Stimulated activated naive CD8-positive, alpha-beta T cell treated with anti-CD3 and anti-CD28 coated beads, Interleukin-15, Interleukin-2, amounts not matched to agents 100 U/mL and 50 U/mL, for 24 hours (primary cell): ENCODE measurements around the gene OR1L1.

Source experiments
- ATAC-seq: fragments of 150-1000 bp; cut with Tn5 transposase; one replicate; pipeline ENCODE4 v1.10.0; 2021
- DNase-seq: peaks from one replicate; pipeline ENCODE4 v3.0.0; 2021

OR1L1 gene, protein sequence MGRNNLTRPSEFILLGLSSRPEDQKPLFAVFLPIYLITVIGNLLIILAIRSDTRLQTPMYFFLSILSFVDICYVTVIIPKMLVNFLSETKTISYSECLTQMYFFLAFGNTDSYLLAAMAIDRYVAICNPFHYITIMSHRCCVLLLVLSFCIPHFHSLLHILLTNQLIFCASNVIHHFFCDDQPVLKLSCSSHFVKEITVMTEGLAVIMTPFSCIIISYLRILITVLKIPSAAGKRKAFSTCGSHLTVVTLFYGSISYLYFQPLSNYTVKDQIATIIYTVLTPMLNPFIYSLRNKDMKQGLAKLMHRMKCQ

DNA sequence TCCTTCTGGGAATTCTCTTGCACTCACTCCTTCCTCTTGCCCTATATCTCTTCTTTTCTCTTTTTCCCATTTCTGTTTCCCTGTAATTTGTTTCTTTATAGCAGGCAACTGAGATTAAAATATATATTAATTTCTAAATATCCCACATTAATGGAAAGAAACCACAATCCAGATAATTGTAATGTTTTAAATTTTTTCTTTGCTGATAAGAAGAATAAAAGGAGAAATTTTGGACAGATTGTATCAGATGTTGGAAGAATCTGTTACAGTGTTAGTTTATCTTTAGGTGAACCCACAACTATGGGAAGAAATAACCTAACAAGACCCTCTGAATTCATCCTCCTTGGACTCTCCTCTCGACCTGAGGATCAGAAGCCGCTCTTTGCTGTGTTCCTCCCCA lies at the start of gene OR1L1:
Gene OR1L1 (plus strand): TSS at position 301 of the 400 bp plus-strand sequence. CDS start 0 bp downstream, at position 301.
- ATAC-seq (no peak), DNase-seq (no peak)

DNA sequence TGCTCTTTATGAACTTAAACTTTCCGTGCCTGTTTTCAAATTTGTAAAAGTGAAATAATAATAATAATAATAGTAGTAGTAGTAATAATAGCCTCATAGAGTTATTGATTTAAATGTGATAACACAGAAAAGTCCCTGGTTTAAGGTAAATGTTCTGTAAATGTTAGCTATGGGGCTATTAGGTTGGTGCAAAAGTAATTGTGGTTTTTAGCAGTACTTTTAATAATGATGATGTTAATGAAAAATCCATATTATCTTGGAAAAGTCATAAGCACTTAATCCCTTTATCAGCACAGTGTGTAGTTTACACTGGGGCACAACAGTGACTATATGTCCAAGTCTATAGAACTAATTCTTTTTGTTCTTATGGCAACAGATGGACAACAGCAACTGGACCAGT lies 47.2 kb upstream of the OR1L1 start, which contains the start of gene OR1Q1:
Gene OR1Q1 (plus strand): TSS at position 377 of the 400 bp plus-strand sequence. CDS start 0 bp downstream, at position 377.
- ATAC-seq = no peak
- no peak for DNase-seq

DNA sequence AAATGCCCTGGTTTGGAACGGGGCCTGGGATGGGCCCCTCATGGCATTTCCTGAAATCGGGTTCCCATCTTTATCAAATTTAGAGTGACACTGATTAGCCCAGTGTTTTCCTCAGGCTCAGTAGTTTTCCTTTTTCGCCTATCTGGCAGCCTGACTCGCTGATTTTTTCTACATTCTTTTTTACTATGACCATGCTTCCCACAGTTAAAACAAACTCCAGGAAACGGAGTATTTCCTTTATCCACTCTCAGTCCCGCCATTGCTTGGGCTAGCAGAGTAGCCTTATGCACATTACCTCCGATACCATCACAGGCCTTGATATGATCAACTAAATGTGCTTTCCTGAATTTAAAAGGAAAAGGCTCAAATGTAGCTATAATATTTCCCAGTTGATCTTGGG lies 41.5 kb upstream of the OR1L1 start:
- no peak for ATAC-seq
- no peak for DNase-seq

DNA sequence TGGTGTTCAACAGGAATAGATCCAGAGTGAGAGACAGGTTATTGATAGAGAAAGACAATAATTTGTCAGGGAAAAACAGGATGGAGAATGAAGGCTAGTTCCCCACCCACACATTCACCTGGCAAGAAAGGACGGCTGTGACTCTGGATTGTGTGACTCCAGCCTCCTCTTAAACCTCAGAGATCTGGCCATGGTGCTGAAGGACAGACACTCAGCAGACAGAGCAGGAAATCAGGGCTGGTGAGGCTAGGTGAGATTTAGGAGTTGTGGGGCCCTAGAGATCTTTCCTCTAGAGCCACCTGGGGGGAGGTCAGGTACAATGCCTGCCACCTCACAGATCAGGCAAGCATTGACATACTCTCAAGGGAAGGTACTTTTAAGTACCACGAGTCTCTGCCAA lies 19.3 kb upstream of the OR1L1 start:
- DNase-seq = peak; percentile 5

DNA sequence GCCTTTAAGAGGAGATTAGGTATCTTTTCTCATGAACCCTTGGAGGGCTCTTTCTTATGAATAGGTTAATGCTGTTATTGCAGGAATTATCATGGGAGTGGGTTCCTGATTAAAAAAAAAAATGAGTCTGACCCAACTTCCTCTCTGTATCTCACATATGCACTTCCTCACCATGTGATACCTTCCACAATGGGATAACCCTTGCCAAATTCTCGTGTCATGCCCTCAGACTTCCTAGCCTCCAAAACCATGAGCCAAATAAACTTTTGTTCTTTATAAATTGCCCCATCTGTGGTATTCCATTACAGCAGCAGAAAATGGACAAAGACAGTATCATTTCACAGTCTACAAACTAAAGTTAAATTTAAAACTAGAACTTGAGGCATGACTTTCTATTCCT lies 5.1 kb upstream of the OR1L1 start:
- ATAC-seq (no peak), DNase-seq (no peak)

More for the DNA sequence above, 19.3 kb upstream of the OR1L1 start:
- ATAC-seq = no peak

DNA sequence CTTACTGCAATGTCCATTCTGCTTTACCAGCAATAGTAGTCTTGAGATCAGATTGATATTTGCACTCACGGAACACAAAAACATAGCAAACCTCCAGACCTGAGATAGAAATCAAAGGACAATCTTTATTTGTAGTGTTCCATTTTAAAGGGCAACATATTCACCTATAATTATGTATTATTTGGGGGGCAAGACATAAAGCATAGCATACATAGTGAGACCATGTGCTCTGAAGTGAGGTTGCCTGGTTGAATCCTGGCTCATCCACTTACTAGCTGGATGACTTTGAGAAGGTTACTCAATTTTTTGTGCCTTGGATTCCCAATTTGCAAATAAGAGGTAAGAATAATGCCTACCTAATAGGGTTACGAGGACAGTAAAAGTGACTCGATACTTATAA lies 4.0 kb upstream of the OR1L1 start, which contains the start of gene OR1B1:
Gene OR1B1 (minus strand): TSS at position 101 of the 400 bp plus-strand sequence.
- ATAC-seq (no peak), DNase-seq (no peak)

GRCh38 chr9:122672481-122672880 lies 11.0 kb downstream of the OR1L1 start:
- DNase-seq = no peak
- ATAC-seq = no peak

- no peak for ATAC-seq
- no peak for DNase-seq
Observed at GRCh38 chr9:122684851-122685250, 23.3 kb downstream of the OR1L1 start.

- DNase-seq (no peak), ATAC-seq (no peak)
Observed at GRCh38 chr9:122695696-122696095, 34.2 kb downstream of the OR1L1 start.
